HG03196 (cell line): ENCODE measurements around the gene PTPRN2.

Experiments used
- ATAC-seq: cut with Tn5 transposase; IDR thresholded peaks from one replicate; pipeline ENCODE4 v1.9.1; 2021; ENCODE audit not compliant: unreplicated experiment

PTPRN2 gene

GRCh38 chr7:157817944-157818700 is 769.5 kb downstream of the PTPRN2 start:
- no peak for ATAC-seq

- no peak for ATAC-seq
These were observed 770.2 kb downstream of the PTPRN2 start for GRCh38 chr7:157817433-157817832.

GRCh38 chr7:157816526-157817250 is 770.9 kb downstream of the PTPRN2 start:
- ATAC-seq: no peak

- no peak for ATAC-seq
These were observed 771.5 kb downstream of the PTPRN2 start for GRCh38 chr7:157816086-157816485.

GRCh38 chr7:157815706-157816022 is 772.0 kb downstream of the PTPRN2 start:
- ATAC-seq: no peak

GRCh38 chr7:157814931-157815705 is 772.5 kb downstream of the PTPRN2 start:
- ATAC-seq: no peak

GRCh38 chr7:157813741-157814661 is 773.6 kb downstream of the PTPRN2 start:
- no peak for ATAC-seq

- no peak for ATAC-seq
These were observed 774.6 kb downstream of the PTPRN2 start for GRCh38 chr7:157813053-157813452.

- no peak for ATAC-seq
These were observed 775.7 kb downstream of the PTPRN2 start for GRCh38 chr7:157811946-157812345.

- no peak for ATAC-seq
These were observed 777.5 kb downstream of the PTPRN2 start for GRCh38 chr7:157809863-157810851.

GRCh38 chr7:157809154-157809862 is 778.3 kb downstream of the PTPRN2 start:
- no peak for ATAC-seq

- ATAC-seq: no peak
These were observed 779.6 kb downstream of the PTPRN2 start for GRCh38 chr7:157808042-157808441.

- ATAC-seq: no peak
These were observed 780.1 kb downstream of the PTPRN2 start for GRCh38 chr7:157807510-157807909.

GRCh38 chr7:157806711-157807110 is 780.9 kb downstream of the PTPRN2 start:
- ATAC-seq: no peak

GRCh38 chr7:157805713-157806112 is 781.9 kb downstream of the PTPRN2 start:
- ATAC-seq: no peak

GRCh38 chr7:157803906-157804305 is 783.7 kb downstream of the PTPRN2 start:
- ATAC-seq: no peak

- no peak for ATAC-seq
These were observed 785.5 kb downstream of the PTPRN2 start for GRCh38 chr7:157801971-157802675.

GRCh38 chr7:157801113-157801512 is 786.5 kb downstream of the PTPRN2 start:
- ATAC-seq: no peak
